H7 (cell line): ENCODE results near the gene TMCC1. TPM values are rescaled to one million over a fixed set of nuclear protein-coding genes. Genes with fewer than 3 reads are reported as not detected.
"Not testable (repeated sequence)": the region's sequence is repeated elsewhere in the genome, so short reads cannot be mapped to it uniquely, and the experiment has no call there.

Experiments
- DNase-seq: peaks from one replicate; pipeline ENCODE4 v3.0.0; 2012
- H3K27me3 ChIP-seq: 2 replicates; pipeline ENCODE4 v1.6.0; 2011; ENCODE audit warnings: mild to moderate bottlenecking, low read length; ENCODE audit not compliant: control insufficient read depth, insufficient read depth
- H3K36me3 ChIP-seq: replicated peaks from 2 replicates; pipeline ENCODE4 v1.5.1; 2011; ENCODE audit warnings: low read length; ENCODE audit not compliant: control insufficient read depth, insufficient read depth
- H3K4me3 ChIP-seq: 2 replicates; pipeline ENCODE4 v1.5.1; 2011; ENCODE audit warnings: low read depth, mild to moderate bottlenecking, control low read depth, low read length, moderate library complexity; ENCODE audit not compliant: insufficient read depth
- total RNA-seq: library from RNA; depleted of rRNA; stranded (reverse); fragments of >200 nt; shearing (Covaris generic); gene quantifications from 2 replicates; pipeline ENCODE4 v1.2.3, GENCODE V29; 2014

Gene TMCC1
- total RNA-seq, 1 experiment from 2014 or later = 24.5 TPM

DNA sequence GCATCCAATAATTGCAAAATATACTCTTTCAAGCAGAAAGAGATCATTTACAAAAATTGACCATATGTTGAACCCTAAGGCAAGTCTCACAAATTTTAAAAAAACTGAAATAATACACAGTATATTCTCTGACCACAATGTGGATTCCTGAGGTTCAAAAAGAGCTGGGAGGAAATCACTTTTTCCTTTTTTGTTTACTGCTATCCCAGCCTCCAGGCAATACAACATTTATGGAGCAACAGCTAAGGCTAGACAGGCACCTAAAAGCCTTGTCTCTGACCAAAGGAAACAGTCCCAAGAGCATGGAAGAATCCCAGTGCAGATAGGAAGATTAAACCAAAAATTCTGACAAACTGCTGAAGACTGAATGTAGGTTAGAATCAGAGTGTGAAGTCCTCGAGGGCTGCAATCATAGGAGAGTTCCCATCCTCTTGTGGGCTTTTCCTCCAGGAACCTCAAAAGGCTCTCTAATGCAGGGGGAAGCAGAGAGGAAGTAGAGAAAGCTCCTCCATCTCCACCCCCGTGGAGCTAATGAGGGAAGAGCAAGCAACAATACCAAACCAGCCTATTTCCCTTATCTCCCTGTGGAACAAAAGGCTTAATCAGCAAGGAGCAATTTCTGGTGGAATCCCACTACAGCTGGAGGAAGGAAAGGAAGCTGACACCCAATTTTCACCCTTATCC lies 57.0 kb downstream of the TMCC1 start:
- H3K4me3 ChIP-seq = no peak overlapping the region
- H3K36me3 ChIP-seq = no peaks in the 10 kb centered on the region
- H3K27me3 ChIP-seq = no peaks in the 10 kb centered on the region
- peak; percentile 28 for DNase-seq

DNA sequence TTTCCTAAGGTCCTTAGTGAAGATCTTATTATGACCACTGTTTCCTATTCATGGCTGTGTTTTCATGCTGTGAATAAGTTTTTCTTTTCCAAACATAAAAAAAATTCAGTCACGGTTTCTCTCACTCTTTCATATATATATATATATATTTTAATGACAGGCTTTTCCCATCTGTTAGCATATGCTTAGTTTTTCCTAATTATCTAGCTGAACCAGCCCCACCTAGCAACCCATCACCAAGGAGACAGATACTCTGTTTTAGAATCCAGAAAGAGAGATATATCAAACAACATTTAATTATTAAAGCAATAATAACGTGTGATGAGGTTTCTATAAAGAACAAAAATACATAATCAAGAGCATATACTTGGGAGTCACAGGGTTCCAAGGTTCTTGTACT lies 58.3 kb downstream of the TMCC1 start:
- no peak overlapping the region for H3K4me3 ChIP-seq
- DNase-seq = no peak
- no peaks in the 10 kb centered on the region for H3K27me3 ChIP-seq
- no peaks in the 10 kb centered on the region for H3K36me3 ChIP-seq

GRCh38 chr3:129834580-129834979 lies 58.9 kb downstream of the TMCC1 start:
- H3K4me3 ChIP-seq = no peak overlapping the region
- no peaks in the 10 kb centered on the region for H3K27me3 ChIP-seq

DNA sequence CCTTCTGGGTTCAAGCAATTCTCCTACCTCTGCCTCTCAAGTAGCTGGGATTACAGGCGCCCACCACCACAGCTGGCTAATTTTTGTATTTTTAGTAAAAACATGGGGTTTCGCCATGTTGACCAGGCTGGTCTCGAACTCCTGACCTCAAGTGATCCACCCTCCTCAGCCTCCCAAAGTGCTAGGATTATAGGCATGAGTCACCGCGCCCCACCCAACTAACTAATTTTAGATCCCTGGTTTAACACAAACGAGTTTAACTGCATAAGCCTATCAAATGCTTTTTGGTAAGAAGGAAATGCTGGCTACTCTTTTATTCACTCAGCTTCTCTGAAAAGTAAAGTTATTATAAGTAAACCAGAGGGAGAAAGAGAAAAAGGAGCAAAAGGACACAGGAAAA lies 61.6 kb downstream of the TMCC1 start:
- not testable (repeated sequence) for DNase-seq, H3K36me3 ChIP-seq, H3K27me3 ChIP-seq, H3K4me3 ChIP-seq

More at GRCh38 chr3:129834580-129834979, 58.9 kb downstream of the TMCC1 start:
- H3K36me3 ChIP-seq = no peaks in the 10 kb centered on the region
- no peak for DNase-seq

- no peak for DNase-seq
- no peaks in the 10 kb centered on the region; the same call in 1 of the 2 replicates for H3K36me3 ChIP-seq
- H3K27me3 ChIP-seq = no peaks in the 10 kb centered on the region
- no peak overlapping the region for H3K4me3 ChIP-seq
These were observed 62.0 kb downstream of the TMCC1 start for GRCh38 chr3:129831503-129831902.

GRCh38 chr3:129829640-129830039 lies 63.9 kb downstream of the TMCC1 start:
- peak; percentile 11 for DNase-seq
- Histone ChIP-seq H3K27me3 (no peaks in the 10 kb centered on the region), H3K36me3 (no peaks in the 10 kb centered on the region; the same call in 1 of the 2 replicates), H3K4me3 (no peak overlapping the region)

DNA sequence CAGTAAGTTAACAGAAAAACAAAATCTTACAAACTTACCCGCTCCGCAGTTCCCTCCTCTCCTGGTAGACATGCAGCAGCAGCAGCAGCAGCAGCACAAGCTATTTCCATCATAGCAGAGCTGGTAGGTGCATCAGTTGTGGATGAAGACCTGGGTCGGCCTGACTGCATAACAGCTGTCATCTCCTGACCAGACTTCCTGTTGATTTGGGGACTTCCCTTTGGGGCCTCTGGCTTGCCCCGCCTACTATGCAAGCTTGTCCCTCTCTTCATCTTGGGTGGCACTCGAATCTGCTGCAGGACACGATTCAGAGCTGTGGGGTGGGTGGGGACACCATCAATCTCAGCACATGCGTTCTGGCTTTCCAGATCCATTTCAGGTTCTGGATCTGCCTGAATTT lies 65.7 kb downstream of the TMCC1 start:
- Histone ChIP-seq H3K4me3 (no peak overlapping the region), H3K36me3 (no peaks in the 10 kb centered on the region; the same call in 1 of the 2 replicates), H3K27me3 (no peaks in the 10 kb centered on the region)
- no peak for DNase-seq

- no peaks in the 10 kb centered on the region; the same call in 1 of the 2 replicates for H3K36me3 ChIP-seq
- DNase-seq = peak; percentile 36
- no peaks in the 10 kb centered on the region for H3K27me3 ChIP-seq
- H3K4me3 ChIP-seq = no peak overlapping the region
These were observed 68.5 kb downstream of the TMCC1 start for GRCh38 chr3:129824926-129825541.

- H3K36me3 ChIP-seq = no peaks in the 10 kb centered on the region; the same call in 1 of the 2 replicates
- H3K4me3 ChIP-seq = no peak overlapping the region
- DNase-seq = no peak
- no peaks in the 10 kb centered on the region for H3K27me3 ChIP-seq
These were observed 70.8 kb downstream of the TMCC1 start for GRCh38 chr3:129822679-129823078.

GRCh38 chr3:129822241-129822640 lies 71.3 kb downstream of the TMCC1 start:
- Histone ChIP-seq H3K36me3 (no peaks in the 10 kb centered on the region), H3K4me3 (no peak overlapping the region), H3K27me3 (no peaks in the 10 kb centered on the region)
- DNase-seq = no peak

DNA sequence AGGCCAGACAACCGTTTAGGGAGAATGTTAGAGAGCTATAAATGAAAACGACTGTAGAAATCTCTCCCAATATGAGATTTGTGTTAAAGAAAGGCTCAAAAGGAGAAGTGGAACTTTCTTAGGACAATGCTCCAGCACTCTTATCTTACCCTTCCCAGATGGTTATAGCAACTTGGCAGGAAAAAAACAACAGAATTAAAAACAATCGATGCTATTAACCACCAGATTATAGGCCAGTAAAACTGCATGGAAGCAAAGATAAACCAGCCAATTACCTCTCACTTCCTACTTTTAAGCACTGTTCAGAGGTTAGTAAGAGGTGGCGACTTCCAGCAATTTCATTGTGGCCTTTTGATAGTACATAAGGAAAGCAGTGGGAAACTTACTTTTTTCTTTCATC lies 72.9 kb downstream of the TMCC1 start:
- DNase-seq = no peak
- Histone ChIP-seq H3K36me3 (no peaks in the 10 kb centered on the region), H3K27me3 (no peaks in the 10 kb centered on the region)

GRCh38 chr3:129812589-129812988 lies 80.9 kb downstream of the TMCC1 start:
- no peak for DNase-seq
- Histone ChIP-seq H3K36me3 (no peaks in the 10 kb centered on the region), H3K27me3 (no peaks in the 10 kb centered on the region), H3K4me3 (no peak overlapping the region)

More for the DNA sequence above, 72.9 kb downstream of the TMCC1 start:
- H3K4me3 ChIP-seq = no peak overlapping the region

GRCh38 chr3:129809297-129809696 lies 84.2 kb downstream of the TMCC1 start:
- H3K4me3 ChIP-seq = no peak overlapping the region
- H3K36me3 ChIP-seq = no peaks in the 10 kb centered on the region
- DNase-seq = no peak
- no peaks in the 10 kb centered on the region for H3K27me3 ChIP-seq

DNA sequence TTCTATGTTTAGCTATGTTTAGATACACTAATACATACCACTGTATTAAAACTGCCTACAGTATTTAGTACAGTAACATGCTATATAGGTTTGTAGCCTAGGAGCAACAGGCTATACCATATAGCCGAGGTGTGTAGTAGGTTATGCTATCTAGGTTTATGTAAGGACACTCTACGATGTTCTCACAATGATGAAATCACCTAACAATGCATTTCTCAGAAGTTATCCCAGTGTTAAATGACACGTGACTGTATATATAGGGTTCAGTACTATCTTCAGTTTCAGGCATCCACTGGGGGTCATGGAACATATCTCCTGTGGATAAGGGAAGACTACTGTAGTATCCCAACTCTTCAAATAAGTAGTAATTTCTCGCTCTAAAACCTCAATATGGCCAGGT lies 97.4 kb downstream of the TMCC1 start:
- DNase-seq = no peak

DNA sequence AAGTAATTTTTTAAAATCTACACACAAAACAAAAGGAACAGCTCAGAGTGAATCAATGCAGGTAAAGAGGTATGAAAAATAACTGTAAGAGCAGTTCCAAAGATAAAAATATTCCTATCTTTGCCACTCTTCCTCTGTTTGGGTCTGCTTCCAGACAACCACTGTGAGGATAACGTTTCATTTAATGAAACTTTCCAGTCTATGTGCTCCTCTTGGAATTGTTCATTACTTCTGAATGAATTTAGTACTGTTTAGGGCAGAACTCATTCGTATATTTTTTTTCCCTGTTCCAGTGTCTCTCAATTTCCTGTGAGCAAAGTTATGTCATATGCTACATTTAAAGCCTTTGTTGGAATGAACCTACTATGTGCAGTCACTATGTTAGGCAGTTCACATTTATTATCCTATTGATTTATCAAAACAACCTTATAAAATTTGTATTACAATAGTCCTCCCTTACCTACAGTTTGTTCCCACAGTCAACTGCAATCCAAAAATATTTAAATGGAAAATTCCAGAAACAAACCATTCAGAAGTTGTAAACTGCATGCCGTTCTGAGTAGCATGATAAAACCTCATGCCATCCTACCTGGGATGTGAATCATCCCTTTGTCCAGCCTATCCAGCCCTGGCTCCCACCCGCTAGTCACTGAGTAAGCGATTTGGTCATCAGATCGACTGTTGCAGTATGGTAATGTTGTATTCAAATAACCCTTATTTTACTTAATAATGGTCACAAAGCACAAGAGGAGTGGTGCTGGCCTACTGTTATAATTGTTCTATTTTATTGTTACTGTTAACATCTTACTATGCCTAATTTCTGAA lies 98.1 kb downstream of the TMCC1 start:
- Histone ChIP-seq H3K36me3 (no peaks in the 10 kb centered on the region), H3K4me3 (no peak overlapping the region), H3K27me3 (no peaks in the 10 kb centered on the region)
- DNase-seq = no peak

More for the DNA sequence above, 97.4 kb downstream of the TMCC1 start:
- no peak overlapping the region for H3K4me3 ChIP-seq
- H3K27me3 ChIP-seq = no peaks in the 10 kb centered on the region
- no peaks in the 10 kb centered on the region for H3K36me3 ChIP-seq
